ENCODE measurements around the gene ARID1A. TPM values are rescaled to one million over a fixed set of nuclear protein-coding genes. Genes with fewer than 3 reads are reported as not detected.

ARID1A gene
- total and polyA plus RNA-seq, 9 of the 15 experiments (the other 6 are each of a cell fraction or from before 2014, with no cell fraction given) = 8.3 to 88.3 (median 22.5) TPM

GRCh38 chr1:26702680-26703038 is 6.8 kb downstream of the ARID1A start:
- peaks cover 22 to 71% of the 10 kb centered on the region in 2 experiments for H3K4me1 ChIP-seq (replicated peaks in 1 of 2; ENCODE audit: control insufficient read depth in 2 of 2, insufficient read depth in 2 of 2, low read length in 2 of 2)
- H3K9me1 ChIP-seq (ENCODE audit: control insufficient read depth, insufficient read depth, low read length) = peaks cover 15% of the 10 kb centered on the region
- H3K36me3 ChIP-seq (ENCODE audit: control insufficient read depth, insufficient read depth, low read length) = peaks cover 87% of the 10 kb centered on the region
- no peak overlapping the region for H3K27ac ChIP-seq (ENCODE audit: extremely low read depth, low read depth, low read length)
- no TSS peak for BruUV-seq (replicated peaks)
- in situ Hi-C loops (cut with MboI) = no loop called here
- intact Hi-C loops (cut with micrococcal nuclease) = no loop called here
- H3K4me2 ChIP-seq (ENCODE audit: insufficient read depth, low read length) = no peak overlapping the region
- no peak overlapping the region for H3K9ac ChIP-seq (ENCODE audit: insufficient read depth in 1 of 2, low read depth in 2 of 2, low read length in 2 of 2)
- ChIA-PET POLR2A (interaction anchor here (1.0 to 23.7 kb wide), 11 partner anchors 10 to 103 kb away, joined by 4 to 301 read pairs (median 102); partner anchors contain the start of gene PIGV), CTCF (ENCODE audit: low intra/inter-chr PET ratio) (no interaction called here)
- no peak overlapping the region for H3K4me3 ChIP-seq
- ATAC-seq (no peak), DNase-seq (ENCODE audit: extremely low read depth in 1 of 4, low spot score in 3 of 4) (no peak), FAIRE-seq (no peak)
- TF ChIP-seq RBFOX2 (IDR thresholded peaks at IDR 0.05; ENCODE audit: low read depth, low read length) (peak; percentile 41; the same call in 1 of the 2 replicates), DIDO1 (tag; IDR thresholded peaks at IDR 0.05; ENCODE audit: low read depth) (no peak), HLTF (IDR thresholded peaks at IDR 0.05) (0 out of 2 replicates have a peak, but pooled peaks have one; percentile 13)
- 73% methylated on average over 1 of the region's 1 CpG for WGBS (ENCODE audit: insufficient coverage, low coverage, missing lambda C conversion rate)
- H3K27me3 ChIP-seq (ENCODE audit: control insufficient read depth in 2 of 2, insufficient read depth in 2 of 2, low read length in 2 of 2) = no peaks in the 10 kb centered on the region
- H3K79me2 ChIP-seq (ENCODE audit: control insufficient read depth, insufficient read depth, low read length) = peaks cover 100% of the 10 kb centered on the region
- no peaks in the 10 kb centered on the region for H3K9me3 ChIP-seq (replicated peaks; ENCODE audit: control insufficient read depth, insufficient read depth, low read depth, low read length)
- H2AFZ ChIP-seq (ENCODE audit: low read depth, low read length) = no peak overlapping the region
- peaks cover 85% of the 10 kb centered on the region for H4K20me1 ChIP-seq (replicated peaks; ENCODE audit: control insufficient read depth, insufficient read depth, low read length)

GRCh38 chr1:26703478-26703877 is 7.7 kb downstream of the ARID1A start:
- H3K79me2 ChIP-seq (ENCODE audit: control insufficient read depth, insufficient read depth, low read length) = peaks cover 99% of the 10 kb centered on the region
- H3K9ac ChIP-seq (ENCODE audit: insufficient read depth in 1 of 2, low read depth in 2 of 2, low read length in 2 of 2) = peak overlapping the region in 1 of 2 experiments; percentile 4; a peak in 1 of 4 replicates
- FAIRE-seq (no peak), ATAC-seq (no peak), DNase-seq (ENCODE audit: extremely low read depth in 1 of 4, low spot score in 3 of 4) (no peak)
- H3K36me3 ChIP-seq (ENCODE audit: control insufficient read depth, insufficient read depth, low read length) = peaks cover 90% of the 10 kb centered on the region
- TF ChIP-seq ZBTB43 (CRISPR knock-in tag; IDR thresholded peaks at IDR 0.05) = no peak
- H3K4me3 ChIP-seq = no peak overlapping the region
- H2AFZ ChIP-seq (ENCODE audit: low read depth, low read length) = no peak overlapping the region
- H3K27ac ChIP-seq (ENCODE audit: extremely low read depth, low read depth, low read length) = peak overlapping the region; percentile 33; the same call in 1 of the 3 replicates
- peaks cover 81% of the 10 kb centered on the region for H4K20me1 ChIP-seq (replicated peaks; ENCODE audit: control insufficient read depth, insufficient read depth, low read length)
- no TSS peak for BruUV-seq (replicated peaks)
- H3K27me3 ChIP-seq (ENCODE audit: control insufficient read depth in 2 of 2, insufficient read depth in 2 of 2, low read length in 2 of 2) = no peaks in the 10 kb centered on the region
- H3K4me2 ChIP-seq (ENCODE audit: insufficient read depth, low read length) = no peak overlapping the region
- POLR2A ChIA-PET = interaction anchor here (0.9 to 23.7 kb wide), 11 partner anchors 9 to 104 kb away, joined by 3 to 301 read pairs (median 24); partner anchors contain the start of gene PIGV
- CTCF ChIA-PET (ENCODE audit: low intra/inter-chr PET ratio) = no interaction called here
- peaks cover 19 to 71% of the 10 kb centered on the region in 2 experiments for H3K4me1 ChIP-seq (replicated peaks in 1 of 2; ENCODE audit: control insufficient read depth in 2 of 2, insufficient read depth in 2 of 2, low read length in 2 of 2)
- intact Hi-C loops (cut with micrococcal nuclease) = no loop called here
- in situ Hi-C loops (cut with MboI) = no loop called here
- no peaks in the 10 kb centered on the region for H3K9me3 ChIP-seq (replicated peaks; ENCODE audit: control insufficient read depth, insufficient read depth, low read depth, low read length)
- H3K9me1 ChIP-seq (ENCODE audit: control insufficient read depth, insufficient read depth, low read length) = peaks cover 15% of the 10 kb centered on the region

Data from K562 (cell line).